NCI-H1436 (cell line): ENCODE data around the gene MT1F.
"Not testable (repeated sequence)": the region's sequence is repeated elsewhere in the genome, so short reads cannot be mapped to it uniquely, and the experiment has no call there.

Source experiments
- DNase-seq: peaks from one replicate; lab custom pipeline; 2025; lab: John Stamatoyannopoulos, UW

Gene MT1F

GRCh38 chr16:56657555-56658326, at the start of gene MT1F:
MT1F (plus strand) TSS chr16:56657959; CDS start chr16:56658059, 100 bp downstream.
- DNase-seq: peak; percentile 54

GRCh38 chr16:56608043-56608875, 49.5 kb upstream of the MT1F start, which contains the start of gene MT2A:
MT2A (plus strand) TSS chr16:56608584; CDS start chr16:56608656, 72 bp downstream.
- peak; percentile 81 for DNase-seq

GRCh38 chr16:56608876-56609462, 48.8 kb upstream of the MT1F start:
- no peak for DNase-seq

- no peak for DNase-seq
Measured at GRCh38 chr16:56609463-56609921, 48.3 kb upstream of the MT1F start.

- no peak for DNase-seq
Measured at GRCh38 chr16:56610017-56610608, 47.6 kb upstream of the MT1F start.

GRCh38 chr16:56610609-56611111, 47.1 kb upstream of the MT1F start:
- DNase-seq: no peak

DNA sequence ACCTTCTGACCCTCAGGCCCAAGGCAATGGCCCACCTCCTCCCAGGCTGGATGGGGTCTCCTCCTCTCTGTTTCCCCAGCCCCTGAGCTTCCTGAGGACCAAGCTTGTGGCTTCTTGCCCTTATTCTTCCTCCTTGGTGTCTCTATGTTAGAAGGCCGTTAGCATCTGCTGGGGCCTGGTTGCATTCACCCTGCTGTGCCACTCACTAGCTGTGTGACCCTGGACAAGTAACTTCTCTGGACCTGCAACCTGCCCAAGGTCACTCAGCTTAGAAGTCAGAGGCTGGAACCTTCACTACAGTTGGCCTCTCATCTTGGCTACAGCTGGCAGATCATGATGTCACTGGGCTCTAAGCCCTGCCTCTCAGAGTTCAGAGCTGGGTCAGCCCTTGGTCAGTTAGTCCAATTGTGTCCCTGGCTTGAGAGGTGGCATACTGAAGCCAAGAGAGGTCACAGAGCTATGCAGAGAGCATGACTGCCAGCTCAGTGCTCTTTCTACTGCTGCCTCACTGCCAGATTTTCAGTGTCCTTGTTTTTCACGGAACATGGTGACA, 46.4 kb upstream of the MT1F start:
- no peak for DNase-seq

GRCh38 chr16:56613706-56614105, 44.1 kb upstream of the MT1F start:
- no peak for DNase-seq

GRCh38 chr16:56614549-56614991, 43.2 kb upstream of the MT1F start:
- DNase-seq: no peak

DNA sequence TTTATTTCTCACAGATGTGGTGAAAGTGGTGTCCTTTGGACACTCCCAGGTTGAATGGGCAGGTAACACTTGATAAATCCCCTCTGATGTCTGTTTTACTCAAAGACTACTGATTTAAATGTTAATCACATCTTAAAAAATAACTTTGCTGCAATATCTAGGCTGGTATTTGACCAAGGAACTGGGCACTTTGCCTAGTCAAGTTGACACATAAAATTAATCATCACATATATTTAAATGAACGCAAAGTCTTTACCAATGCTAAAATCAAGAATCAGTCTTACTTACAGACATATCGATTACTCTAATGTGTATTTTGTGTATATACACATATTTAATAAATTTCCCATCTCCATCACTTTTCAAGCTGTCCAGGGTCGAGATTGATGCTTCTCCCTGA, 42.4 kb upstream of the MT1F start:
- no peak for DNase-seq

DNA sequence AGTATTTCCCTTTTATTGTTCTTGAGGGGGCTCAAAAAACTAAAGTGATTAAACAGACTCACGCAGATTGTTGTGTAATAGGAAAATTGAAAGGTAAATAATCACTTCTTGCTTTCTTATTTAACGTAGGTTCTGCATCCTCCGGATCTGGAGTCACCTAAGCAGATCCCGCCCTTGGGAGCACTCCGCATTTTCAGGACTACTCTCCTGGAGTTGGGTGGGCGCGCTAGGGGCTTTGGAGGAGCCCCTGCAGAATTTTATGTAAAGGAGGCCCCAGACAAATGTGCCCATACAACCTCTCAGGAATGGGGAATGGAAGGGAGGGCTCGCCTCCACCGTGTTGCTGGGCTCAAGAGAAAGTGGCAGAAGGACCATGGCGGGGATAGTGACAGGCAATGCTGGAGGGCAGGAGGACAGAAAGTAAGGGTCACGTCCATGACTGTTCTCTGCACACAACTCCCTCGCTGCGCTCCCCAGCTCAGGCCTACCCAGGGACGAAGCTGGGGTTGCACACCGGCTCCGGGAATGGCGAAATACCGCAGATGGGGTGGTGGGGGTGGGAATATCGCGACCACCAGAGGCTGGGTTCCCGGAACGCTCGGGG, 41.0 kb upstream of the MT1F start:
- DNase-seq: no peak

- DNase-seq: no peak
Measured at GRCh38 chr16:56617212-56618085, 40.3 kb upstream of the MT1F start.

DNA sequence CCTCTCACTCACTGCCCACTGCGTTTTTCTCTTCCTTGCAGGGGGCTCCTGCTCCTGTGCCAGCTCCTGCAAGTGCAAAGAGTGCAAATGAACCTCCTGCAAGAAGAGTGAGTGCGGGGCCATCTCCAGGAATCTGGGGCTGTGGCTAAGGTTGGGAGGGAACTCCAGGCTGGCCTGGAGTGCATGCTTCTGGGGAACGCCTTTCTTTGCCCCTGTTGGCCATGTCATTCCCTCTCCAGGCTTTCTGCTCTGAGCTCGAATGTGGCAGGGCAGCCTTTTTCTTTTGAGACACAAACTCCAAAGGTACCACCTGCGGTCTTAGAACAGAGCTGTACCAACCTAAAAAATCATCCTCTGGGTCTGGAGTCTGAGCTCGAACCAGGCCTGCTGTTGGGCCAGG, 39.6 kb upstream of the MT1F start:
- DNase-seq: no peak

- DNase-seq: no peak
Measured at GRCh38 chr16:56620339-56620897, 37.3 kb upstream of the MT1F start.

DNA sequence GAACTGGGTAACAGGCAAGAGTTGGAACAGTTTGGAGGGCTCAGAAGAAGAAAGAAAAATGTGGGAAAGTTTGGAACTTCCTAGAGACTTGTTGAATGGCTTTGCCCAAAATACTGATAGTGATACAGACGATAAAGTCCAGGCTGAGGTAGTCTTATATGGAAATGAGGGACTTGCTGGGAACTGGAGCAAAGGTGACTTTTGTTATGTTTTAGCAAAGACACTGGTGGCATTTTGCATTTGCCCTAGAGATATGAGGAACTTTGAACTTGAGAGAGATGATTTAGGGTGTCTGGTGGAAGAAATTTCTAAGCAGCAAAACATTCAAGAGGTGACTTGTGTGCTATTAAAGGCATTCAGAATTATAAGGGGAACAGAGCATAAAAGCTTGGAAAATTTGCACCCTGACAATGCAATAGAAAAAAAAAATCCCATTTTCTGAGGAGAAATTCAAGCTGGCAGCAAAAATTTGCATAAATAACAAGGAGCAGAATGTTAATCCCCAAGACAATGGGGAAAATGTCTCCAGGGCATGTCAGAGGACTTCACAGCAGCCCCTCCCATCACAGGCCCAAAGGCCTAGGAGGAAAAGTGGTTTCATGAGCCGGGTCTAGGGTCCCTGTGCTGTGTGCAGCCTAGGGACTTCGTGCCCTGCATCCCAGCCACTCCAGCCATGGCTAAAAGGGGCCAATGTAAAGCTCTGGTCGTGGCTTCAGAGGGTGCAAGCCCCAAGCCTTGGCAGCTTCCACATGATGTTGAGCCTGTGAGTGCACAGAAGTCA, 35.9 kb upstream of the MT1F start:
- DNase-seq: not testable (repeated sequence)

- not testable (repeated sequence) for DNase-seq
Measured at GRCh38 chr16:56623184-56623583, 34.6 kb upstream of the MT1F start.

GRCh38 chr16:56623637-56624036, 34.1 kb upstream of the MT1F start:
- DNase-seq: no peak

- no peak for DNase-seq
Measured at GRCh38 chr16:56625140-56625942, 32.4 kb upstream of the MT1F start, which contains the start of gene MT1E. MT1E (plus strand) TSS chr16:56625781; CDS start chr16:56625852, 71 bp downstream.
